ENCODE data around the gene DOK4. TPM values are rescaled to one million over a fixed set of nuclear protein-coding genes. Genes with fewer than 3 reads are reported as not detected.

Gene DOK4
- total RNA-seq, 1 experiment from 2014 or later: 14.4 TPM

DNA sequence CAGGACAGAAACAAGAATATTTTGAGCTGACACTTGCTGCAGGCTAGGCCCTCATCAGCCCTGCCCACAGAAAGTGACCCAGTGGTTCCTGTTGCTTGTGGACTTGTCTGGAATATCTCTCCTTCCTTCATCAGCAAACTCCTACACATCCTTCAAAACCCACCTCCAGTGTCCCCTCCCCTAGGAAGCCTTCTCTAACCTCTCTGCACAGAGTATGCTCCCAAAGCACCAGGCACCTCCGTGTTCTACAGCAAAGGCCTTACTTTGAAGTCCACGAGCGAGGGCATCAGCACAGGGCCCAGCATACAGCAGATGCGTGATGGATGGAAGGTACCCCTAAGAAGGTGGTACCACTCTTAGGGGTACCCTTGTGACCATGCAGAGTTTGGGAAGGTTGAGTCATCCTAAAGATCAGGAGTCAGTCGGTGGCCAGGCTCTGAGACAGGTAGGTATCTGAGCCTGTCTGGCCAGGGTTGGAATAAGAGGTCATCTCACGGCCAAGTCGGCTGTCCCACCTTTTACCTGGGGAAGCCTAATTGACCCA is 48.1 kb upstream of the DOK4 start:
- ChIA-PET CTCF (no interaction called here), POLR2A (no interaction called here), RAD21 (ENCODE audit: low non-redundant PET in 1 of 2, low total read pairs in 2 of 2, uncharacterized antibody in 2 of 2, unreplicated experiment in 2 of 2) (no interaction called here)
- no peak overlapping the region; the same call in 1 of the 2 replicates for H3K9ac ChIP-seq (ENCODE audit: low read length)
- peak overlapping the region; percentile 99 for H3K4me2 ChIP-seq (ENCODE audit: low read length)
- H3K9me3 ChIP-seq (ENCODE audit: control insufficient read depth in 1 of 2, insufficient read depth in 1 of 2, low read depth in 1 of 2, low read length in 2 of 2): no peaks in the 10 kb centered on the region
- peak overlapping the region; percentile 28; the same call in 1 of the 2 replicates for H3K27ac ChIP-seq (ENCODE audit: low read depth, low read length)
- peaks cover 20 to 58% of the 10 kb centered on the region in 2 experiments for H3K4me1 ChIP-seq (ENCODE audit: control insufficient read depth in 1 of 2, insufficient read depth in 2 of 2, low read length in 2 of 2)
- H2AFZ ChIP-seq (ENCODE audit: low read depth, low read length, poor library complexity, severe bottlenecking): no peak overlapping the region
- peaks cover 0 to 4% of the 10 kb centered on the region in 2 experiments; a peak in 1 of 4 replicates for H3K36me3 ChIP-seq (ENCODE audit: control insufficient read depth in 1 of 2, insufficient read depth in 2 of 2, low read length in 2 of 2)
- no peaks in the 10 kb centered on the region for H3K9me2 ChIP-seq (ENCODE audit: insufficient read depth)
- peaks cover 21% of the 10 kb centered on the region; the same call in 1 of the 2 replicates for H3K79me2 ChIP-seq (ENCODE audit: insufficient read depth, low read length)
- intact Hi-C loops (cut with micrococcal nuclease): no loop called here
- H4K20me1 ChIP-seq (ENCODE audit: insufficient read depth): no peaks in the 10 kb centered on the region
- no TSS peak for BruUV-seq (replicated peaks)
- ATAC-seq (no peak), DNase-seq (ENCODE audit: low read depth, low spot score) (no peak)
- H3K27me3 ChIP-seq (ENCODE audit: insufficient read depth, low read length): no peaks in the 10 kb centered on the region
- TF ChIP-seq EGR1 (IDR thresholded peaks at IDR 0.05; ENCODE audit: low read depth) (no peak), ZFX (IDR thresholded peaks at IDR 0.05) (no peak), ZNF274 (IDR thresholded peaks at IDR 0.05; ENCODE audit: low read depth, low read length) (no peak), POLR2A (IDR thresholded peaks at IDR 0.05; ENCODE audit: borderline replicate concordance, extremely low read depth, insufficient read depth, insufficient read length) (no peak), CEBPB (IDR thresholded peaks at IDR 0.05; ENCODE audit: low read depth) (no peak), RAD21 (IDR thresholded peaks at IDR 0.05; ENCODE audit: low read depth) (no peak), SP1 (IDR thresholded peaks at IDR 0.05; ENCODE audit: low read depth) (no peak), JUND (IDR thresholded peaks at IDR 0.05) (no peak), POLR2AphosphoS5 (IDR thresholded peaks at IDR 0.05; ENCODE audit: low read depth, low read length) (no peak), EZH2phosphoT487 (IDR thresholded peaks at IDR 0.05; ENCODE audit: borderline replicate concordance) (no peak), TCF7L2 (IDR thresholded peaks at IDR 0.05; ENCODE audit: borderline replicate concordance, extremely low read depth, insufficient read depth, insufficient read length) (no peak), ATF3 (IDR thresholded peaks at IDR 0.05) (no peak), CBX3 (IDR thresholded peaks at IDR 0.05; ENCODE audit: low read depth) (no peak), CTCF (IDR thresholded peaks at IDR 0.05 in 2 of 3, conservative IDR thresholded peaks at IDR 0.05 in 1 of 3; ENCODE audit: borderline replicate concordance in 1 of 3, insufficient read depth in 1 of 3, low read depth in 2 of 3, low read length in 2 of 3) (no peak), FOSL1 (IDR thresholded peaks at IDR 0.05; ENCODE audit: low read depth) (no peak), SRF (IDR thresholded peaks at IDR 0.05; ENCODE audit: low read depth) (no peak), EZH2 (IDR thresholded peaks at IDR 0.05) (no peak)
- TF ChIP-seq, protein P1, sequence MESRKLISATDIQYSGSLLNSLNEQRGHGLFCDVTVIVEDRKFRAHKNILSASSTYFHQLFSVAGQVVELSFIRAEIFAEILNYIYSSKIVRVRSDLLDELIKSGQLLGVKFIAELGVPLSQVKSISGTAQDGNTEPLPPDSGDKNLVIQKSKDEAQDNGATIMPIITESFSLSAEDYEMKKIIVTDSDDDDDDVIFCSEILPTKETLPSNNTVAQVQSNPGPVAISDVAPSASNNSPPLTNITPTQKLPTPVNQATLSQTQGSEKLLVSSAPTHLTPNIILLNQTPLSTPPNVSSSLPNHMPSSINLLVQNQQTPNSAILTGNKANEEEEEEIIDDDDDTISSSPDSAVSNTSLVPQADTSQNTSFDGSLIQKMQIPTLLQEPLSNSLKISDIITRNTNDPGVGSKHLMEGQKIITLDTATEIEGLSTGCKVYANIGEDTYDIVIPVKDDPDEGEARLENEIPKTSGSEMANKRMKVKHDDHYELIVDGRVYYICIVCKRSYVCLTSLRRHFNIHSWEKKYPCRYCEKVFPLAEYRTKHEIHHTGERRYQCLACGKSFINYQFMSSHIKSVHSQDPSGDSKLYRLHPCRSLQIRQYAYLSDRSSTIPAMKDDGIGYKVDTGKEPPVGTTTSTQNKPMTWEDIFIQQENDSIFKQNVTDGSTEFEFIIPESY (IDR thresholded peaks at IDR 0.05; ENCODE audit: extremely low read depth, insufficient replicate concordance, low read length): no peak
- TF ChIP-seq, protein P2, sequence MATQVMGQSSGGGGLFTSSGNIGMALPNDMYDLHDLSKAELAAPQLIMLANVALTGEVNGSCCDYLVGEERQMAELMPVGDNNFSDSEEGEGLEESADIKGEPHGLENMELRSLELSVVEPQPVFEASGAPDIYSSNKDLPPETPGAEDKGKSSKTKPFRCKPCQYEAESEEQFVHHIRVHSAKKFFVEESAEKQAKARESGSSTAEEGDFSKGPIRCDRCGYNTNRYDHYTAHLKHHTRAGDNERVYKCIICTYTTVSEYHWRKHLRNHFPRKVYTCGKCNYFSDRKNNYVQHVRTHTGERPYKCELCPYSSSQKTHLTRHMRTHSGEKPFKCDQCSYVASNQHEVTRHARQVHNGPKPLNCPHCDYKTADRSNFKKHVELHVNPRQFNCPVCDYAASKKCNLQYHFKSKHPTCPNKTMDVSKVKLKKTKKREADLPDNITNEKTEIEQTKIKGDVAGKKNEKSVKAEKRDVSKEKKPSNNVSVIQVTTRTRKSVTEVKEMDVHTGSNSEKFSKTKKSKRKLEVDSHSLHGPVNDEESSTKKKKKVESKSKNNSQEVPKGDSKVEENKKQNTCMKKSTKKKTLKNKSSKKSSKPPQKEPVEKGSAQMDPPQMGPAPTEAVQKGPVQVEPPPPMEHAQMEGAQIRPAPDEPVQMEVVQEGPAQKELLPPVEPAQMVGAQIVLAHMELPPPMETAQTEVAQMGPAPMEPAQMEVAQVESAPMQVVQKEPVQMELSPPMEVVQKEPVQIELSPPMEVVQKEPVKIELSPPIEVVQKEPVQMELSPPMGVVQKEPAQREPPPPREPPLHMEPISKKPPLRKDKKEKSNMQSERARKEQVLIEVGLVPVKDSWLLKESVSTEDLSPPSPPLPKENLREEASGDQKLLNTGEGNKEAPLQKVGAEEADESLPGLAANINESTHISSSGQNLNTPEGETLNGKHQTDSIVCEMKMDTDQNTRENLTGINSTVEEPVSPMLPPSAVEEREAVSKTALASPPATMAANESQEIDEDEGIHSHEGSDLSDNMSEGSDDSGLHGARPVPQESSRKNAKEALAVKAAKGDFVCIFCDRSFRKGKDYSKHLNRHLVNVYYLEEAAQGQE (IDR thresholded peaks at IDR 0.05; ENCODE audit: low read depth): no peak
- TF ChIP-seq, protein P3, sequence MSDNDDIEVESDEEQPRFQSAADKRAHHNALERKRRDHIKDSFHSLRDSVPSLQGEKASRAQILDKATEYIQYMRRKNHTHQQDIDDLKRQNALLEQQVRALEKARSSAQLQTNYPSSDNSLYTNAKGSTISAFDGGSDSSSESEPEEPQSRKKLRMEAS (IDR thresholded peaks at IDR 0.05): no peak
- H3K4me3 ChIP-seq (replicated peaks in 1 of 2; ENCODE audit: low read depth in 1 of 2, low read length in 2 of 2): no peak overlapping the region
